ENCODE data around the gene TXLNA.

Gene TXLNA

GRCh38 chr1:32208469-32208868 is 29.0 kb downstream of the TXLNA start:
- H3K27ac ChIP-seq (ENCODE audit: low read depth, low read length), result no peak overlapping the region
- H3K27me3 ChIP-seq (ENCODE audit: control insufficient read depth in 1 of 2, insufficient read depth in 2 of 2, low read length in 2 of 2), result no peaks in the 10 kb centered on the region
- no peaks in the 10 kb centered on the region for H3K9me3 ChIP-seq (ENCODE audit: control insufficient read depth in 1 of 2, low read length in 2 of 2)
- H3K4me3 ChIP-seq (ENCODE audit: low read depth in 1 of 2, low read length in 2 of 2), result no peak overlapping the region
- no peak overlapping the region for H3K9ac ChIP-seq (ENCODE audit: low read depth in 1 of 2, low read length in 2 of 2)
- H3K36me3 ChIP-seq (ENCODE audit: control insufficient read depth in 1 of 2, insufficient read depth in 2 of 2, low read length in 2 of 2), result peaks cover 0 to 4% of the 10 kb centered on the region in 2 donors
- peaks cover 24 to 28% of the 10 kb centered on the region in 2 donors for H3K4me1 ChIP-seq (ENCODE audit: control insufficient read depth in 1 of 2, insufficient read depth in 2 of 2, low read length in 2 of 2)

- Histone ChIP-seq H3K9me3 (ENCODE audit: control insufficient read depth in 1 of 2, low read length in 2 of 2) (no peaks in the 10 kb centered on the region), H3K4me3 (ENCODE audit: low read depth in 1 of 2, low read length in 2 of 2) (peak within 1 kb of the TSS in 1 of 2 donors; percentile 18), H3K4me1 (ENCODE audit: control insufficient read depth in 1 of 2, insufficient read depth in 2 of 2, low read length in 2 of 2) (peaks cover 24 to 28% of the 10 kb centered on the region in 2 donors), H3K9ac (ENCODE audit: low read depth in 1 of 2, low read length in 2 of 2) (no peak within 1 kb of the TSS), H3K27me3 (ENCODE audit: control insufficient read depth in 1 of 2, insufficient read depth in 2 of 2, low read length in 2 of 2) (no peaks in the 10 kb centered on the region), H3K27ac (ENCODE audit: low read depth, low read length) (no peak within 1 kb of the TSS), H3K36me3 (ENCODE audit: control insufficient read depth in 1 of 2, insufficient read depth in 2 of 2, low read length in 2 of 2) (peaks cover 0 to 4% of the 10 kb centered on the region in 2 donors)
Observed at GRCh38 chr1:32208891-32209328, 29.4 kb downstream of the TXLNA start, which contains the start of gene DCDC2B. Gene DCDC2B, plus strand, starts transcription at chr1:32209089. Its CDS starts 5 bp downstream, at chr1:32209094.

GRCh38 chr1:32215629-32216480 is 36.4 kb downstream of the TXLNA start:
- H3K4me1 ChIP-seq (ENCODE audit: control insufficient read depth in 1 of 2, insufficient read depth in 2 of 2, low read length in 2 of 2), result peaks cover 15 to 20% of the 10 kb centered on the region in 2 donors
- peaks cover 12 to 28% of the 10 kb centered on the region in 2 donors for H3K36me3 ChIP-seq (ENCODE audit: control insufficient read depth in 1 of 2, insufficient read depth in 2 of 2, low read length in 2 of 2)
- H3K9me3 ChIP-seq (ENCODE audit: control insufficient read depth in 1 of 2, low read length in 2 of 2), result no peaks in the 10 kb centered on the region
- no peaks in the 10 kb centered on the region for H3K27me3 ChIP-seq (ENCODE audit: control insufficient read depth in 1 of 2, insufficient read depth in 2 of 2, low read length in 2 of 2)
- H3K4me3 ChIP-seq (ENCODE audit: low read depth in 1 of 2, low read length in 2 of 2), result no peak overlapping the region
- H3K9ac ChIP-seq (ENCODE audit: low read depth in 1 of 2, low read length in 2 of 2), result no peak overlapping the region
- peak overlapping the region; percentile 62 for H3K27ac ChIP-seq (ENCODE audit: low read depth, low read length)

- Histone ChIP-seq H3K36me3 (ENCODE audit: control insufficient read depth in 1 of 2, insufficient read depth in 2 of 2, low read length in 2 of 2) (peaks cover 12 to 28% of the 10 kb centered on the region in 2 donors), H3K4me3 (ENCODE audit: low read depth in 1 of 2, low read length in 2 of 2) (no peak overlapping the region), H3K4me1 (ENCODE audit: control insufficient read depth in 1 of 2, insufficient read depth in 2 of 2, low read length in 2 of 2) (peaks cover 22 to 27% of the 10 kb centered on the region in 2 donors), H3K9me3 (ENCODE audit: control insufficient read depth in 1 of 2, low read length in 2 of 2) (no peaks in the 10 kb centered on the region), H3K27me3 (ENCODE audit: control insufficient read depth in 1 of 2, insufficient read depth in 2 of 2, low read length in 2 of 2) (no peaks in the 10 kb centered on the region), H3K9ac (ENCODE audit: low read depth in 1 of 2, low read length in 2 of 2) (no peak overlapping the region), H3K27ac (ENCODE audit: low read depth, low read length) (no peak overlapping the region)
Observed at GRCh38 chr1:32216566-32216965, 37.1 kb downstream of the TXLNA start.

GRCh38 chr1:32219022-32219421 is 39.5 kb downstream of the TXLNA start:
- no peak overlapping the region for H3K9ac ChIP-seq (ENCODE audit: low read depth in 1 of 2, low read length in 2 of 2)
- H3K27ac ChIP-seq (ENCODE audit: low read depth, low read length), result no peak overlapping the region
- no peaks in the 10 kb centered on the region for H3K9me3 ChIP-seq (ENCODE audit: control insufficient read depth in 1 of 2, low read length in 2 of 2)
- peaks cover 38 to 39% of the 10 kb centered on the region in 2 donors for H3K4me1 ChIP-seq (ENCODE audit: control insufficient read depth in 1 of 2, insufficient read depth in 2 of 2, low read length in 2 of 2)
- no peaks in the 10 kb centered on the region for H3K27me3 ChIP-seq (ENCODE audit: control insufficient read depth in 1 of 2, insufficient read depth in 2 of 2, low read length in 2 of 2)
- H3K36me3 ChIP-seq (ENCODE audit: control insufficient read depth in 1 of 2, insufficient read depth in 2 of 2, low read length in 2 of 2), result peaks cover 16 to 32% of the 10 kb centered on the region in 2 donors
- H3K4me3 ChIP-seq (ENCODE audit: low read depth in 1 of 2, low read length in 2 of 2), result no peak overlapping the region

- Histone ChIP-seq H3K36me3 (ENCODE audit: control insufficient read depth in 1 of 2, insufficient read depth in 2 of 2, low read length in 2 of 2) (peaks cover 15 to 41% of the 10 kb centered on the region in 2 donors), H3K27ac (ENCODE audit: low read depth, low read length) (no peak overlapping the region), H3K4me3 (ENCODE audit: low read depth in 1 of 2, low read length in 2 of 2) (peak overlapping the region; percentile 97 to 99), H3K4me1 (ENCODE audit: control insufficient read depth in 1 of 2, insufficient read depth in 2 of 2, low read length in 2 of 2) (peaks cover 32 to 37% of the 10 kb centered on the region in 2 donors), H3K9ac (ENCODE audit: low read depth in 1 of 2, low read length in 2 of 2) (peak overlapping the region; percentile 39 to 98), H3K27me3 (ENCODE audit: control insufficient read depth in 1 of 2, insufficient read depth in 2 of 2, low read length in 2 of 2) (no peaks in the 10 kb centered on the region), H3K9me3 (ENCODE audit: control insufficient read depth in 1 of 2, low read length in 2 of 2) (no peaks in the 10 kb centered on the region)
Observed at GRCh38 chr1:32220746-32221580, 41.5 kb downstream of the TXLNA start.

- Histone ChIP-seq H3K9me3 (ENCODE audit: control insufficient read depth in 1 of 2, low read length in 2 of 2) (no peaks in the 10 kb centered on the region), H3K4me3 (ENCODE audit: low read depth in 1 of 2, low read length in 2 of 2) (peak overlapping the region; percentile 97 to 99), H3K27me3 (ENCODE audit: control insufficient read depth in 1 of 2, insufficient read depth in 2 of 2, low read length in 2 of 2) (no peaks in the 10 kb centered on the region), H3K4me1 (ENCODE audit: control insufficient read depth in 1 of 2, insufficient read depth in 2 of 2, low read length in 2 of 2) (peaks cover 27 to 31% of the 10 kb centered on the region in 2 donors), H3K27ac (ENCODE audit: low read depth, low read length) (no peak overlapping the region), H3K9ac (ENCODE audit: low read depth in 1 of 2, low read length in 2 of 2) (peak overlapping the region; percentile 39 to 98), H3K36me3 (ENCODE audit: control insufficient read depth in 1 of 2, insufficient read depth in 2 of 2, low read length in 2 of 2) (peaks cover 19 to 42% of the 10 kb centered on the region in 2 donors)
Observed at GRCh38 chr1:32221581-32221979, 42.1 kb downstream of the TXLNA start.

GRCh38 chr1:32221980-32222755 is 42.7 kb downstream of the TXLNA start, which contains the start of the genes EIF3I and TMEM234:
Gene EIF3I, plus strand, starts transcription at chr1:32222407. Its CDS starts 35 bp downstream, at chr1:32222442.
Gene TMEM234, minus strand, starts transcription at chr1:32222353. Its CDS starts 31 bp downstream, at chr1:32222322.
- Histone ChIP-seq H3K9ac (ENCODE audit: low read depth in 1 of 2, low read length in 2 of 2) (peak within 1 kb of the TSS; percentile 96 to 98), H3K27me3 (ENCODE audit: control insufficient read depth in 1 of 2, insufficient read depth in 2 of 2, low read length in 2 of 2) (no peaks in the 10 kb centered on the region), H3K4me1 (ENCODE audit: control insufficient read depth in 1 of 2, insufficient read depth in 2 of 2, low read length in 2 of 2) (peaks cover 23 to 28% of the 10 kb centered on the region in 2 donors), H3K4me3 (ENCODE audit: low read depth in 1 of 2, low read length in 2 of 2) (peak within 1 kb of the TSS; percentile 97 to 99), H3K27ac (ENCODE audit: low read depth, low read length) (peak within 1 kb of the TSS; percentile 86), H3K9me3 (ENCODE audit: control insufficient read depth in 1 of 2, low read length in 2 of 2) (no peaks in the 10 kb centered on the region), H3K36me3 (ENCODE audit: control insufficient read depth in 1 of 2, insufficient read depth in 2 of 2, low read length in 2 of 2) (peaks cover 19 to 41% of the 10 kb centered on the region in 2 donors)

GRCh38 chr1:32223683-32224082 is 44.2 kb downstream of the TXLNA start:
- Histone ChIP-seq H3K4me1 (ENCODE audit: control insufficient read depth in 1 of 2, insufficient read depth in 2 of 2, low read length in 2 of 2) (peaks cover 23 to 28% of the 10 kb centered on the region in 2 donors), H3K4me3 (ENCODE audit: low read depth in 1 of 2, low read length in 2 of 2) (no peak overlapping the region), H3K27me3 (ENCODE audit: control insufficient read depth in 1 of 2, insufficient read depth in 2 of 2, low read length in 2 of 2) (no peaks in the 10 kb centered on the region), H3K9ac (ENCODE audit: low read depth in 1 of 2, low read length in 2 of 2) (peak overlapping the region in 1 of 2 donors; percentile 46), H3K9me3 (ENCODE audit: control insufficient read depth in 1 of 2, low read length in 2 of 2) (no peaks in the 10 kb centered on the region), H3K36me3 (ENCODE audit: control insufficient read depth in 1 of 2, insufficient read depth in 2 of 2, low read length in 2 of 2) (peaks cover 29 to 50% of the 10 kb centered on the region in 2 donors), H3K27ac (ENCODE audit: low read depth, low read length) (no peak overlapping the region)
